Osteocyte (in vitro differentiated cells): Measurements from ENCODE around the gene RPS15. TPM values are rescaled to one million over a fixed set of nuclear protein-coding genes. Genes with fewer than 3 reads are reported as not detected.

ENCODE experiments used
- DNase-seq: peaks from one replicate; pipeline ENCODE4 v3.0.0; 2021; ENCODE audit warnings: mixed read lengths; ENCODE audit not compliant: unreplicated experiment; ENCODE audit errors: extremely low spot score
- H3K27ac Mint-ChIP-seq: one replicate; pipeline ENCODE4 v1.8.0; 2021; ENCODE audit warnings: mild to moderate bottlenecking, mixed read lengths; ENCODE audit not compliant: unreplicated experiment
- H3K27me3 Mint-ChIP-seq: one replicate; pipeline ENCODE4 v1.8.0; 2021; ENCODE audit warnings: mixed read lengths; ENCODE audit not compliant: unreplicated experiment
- H3K36me3 Mint-ChIP-seq: one replicate; pipeline ENCODE4 v1.8.0; 2021; ENCODE audit warnings: mixed read lengths; ENCODE audit not compliant: unreplicated experiment
- H3K4me1 Mint-ChIP-seq: one replicate; pipeline ENCODE4 v1.8.0; 2021; ENCODE audit warnings: mixed read lengths; ENCODE audit not compliant: unreplicated experiment
- H3K4me3 Mint-ChIP-seq: one replicate; pipeline ENCODE4 v1.8.0; 2021; ENCODE audit warnings: mild to moderate bottlenecking, moderate library complexity, mixed read lengths; ENCODE audit not compliant: unreplicated experiment
- H3K9me3 Mint-ChIP-seq: one replicate; pipeline ENCODE4 v1.8.0; 2021; ENCODE audit warnings: mixed read lengths; ENCODE audit not compliant: unreplicated experiment
- total RNA-seq: library from RNA; stranded (reverse); gene quantifications from 2 replicates; pipeline ENCODE4 v1.2.1, GENCODE V29; 2021
- TF ChIP-seq, protein P1 (sequence below): fragments of 200-600 bp; sonication (generic); IDR thresholded peaks from 2 replicates; pipeline ENCODE4 v1.5.0; 2021; ENCODE audit warnings: antibody characterized with exemption, mild to moderate bottlenecking, moderate library complexity

The RPS15 gene
- total RNA-seq, 1 donor from 2014 or later: 932 TPM

DNA sequence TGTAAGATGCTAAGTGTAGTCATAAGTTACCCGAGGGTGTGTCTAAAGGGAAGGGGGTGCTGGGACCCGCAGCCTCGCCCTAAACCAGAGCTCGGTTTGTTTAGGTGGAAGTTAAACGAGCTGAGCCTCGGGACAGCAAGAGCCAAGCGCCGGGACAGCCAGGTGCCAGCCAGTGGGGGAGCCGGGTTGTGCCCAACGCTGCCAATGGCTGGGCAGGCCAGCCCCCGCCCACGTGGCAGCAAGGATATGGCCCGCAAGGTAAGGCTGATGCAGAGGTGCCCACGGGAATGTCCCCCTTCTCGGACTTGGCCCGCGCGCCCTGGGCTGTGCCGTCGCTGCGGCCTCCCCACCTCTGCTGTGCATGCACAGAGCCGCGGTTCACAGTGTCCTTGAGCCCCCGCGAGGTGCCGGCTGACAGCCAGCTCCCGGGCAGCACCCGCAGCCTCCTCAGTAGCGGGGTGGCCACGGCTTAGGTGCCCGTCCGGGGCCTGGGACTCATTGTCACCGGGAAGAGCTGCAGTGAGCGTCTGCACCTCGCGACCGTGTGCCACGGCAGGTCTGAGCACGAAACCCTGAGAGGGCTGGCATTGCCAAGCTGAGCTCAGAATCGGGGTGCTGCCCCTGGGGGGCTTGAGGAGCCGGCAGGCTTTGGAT, 9.3 kb upstream of the RPS15 start:
- H3K4me3 Mint-ChIP-seq: no peak overlapping the region
- no peak for DNase-seq
- no peaks in the 10 kb centered on the region for H3K27me3 Mint-ChIP-seq
- TF ChIP-seq, protein P1, sequence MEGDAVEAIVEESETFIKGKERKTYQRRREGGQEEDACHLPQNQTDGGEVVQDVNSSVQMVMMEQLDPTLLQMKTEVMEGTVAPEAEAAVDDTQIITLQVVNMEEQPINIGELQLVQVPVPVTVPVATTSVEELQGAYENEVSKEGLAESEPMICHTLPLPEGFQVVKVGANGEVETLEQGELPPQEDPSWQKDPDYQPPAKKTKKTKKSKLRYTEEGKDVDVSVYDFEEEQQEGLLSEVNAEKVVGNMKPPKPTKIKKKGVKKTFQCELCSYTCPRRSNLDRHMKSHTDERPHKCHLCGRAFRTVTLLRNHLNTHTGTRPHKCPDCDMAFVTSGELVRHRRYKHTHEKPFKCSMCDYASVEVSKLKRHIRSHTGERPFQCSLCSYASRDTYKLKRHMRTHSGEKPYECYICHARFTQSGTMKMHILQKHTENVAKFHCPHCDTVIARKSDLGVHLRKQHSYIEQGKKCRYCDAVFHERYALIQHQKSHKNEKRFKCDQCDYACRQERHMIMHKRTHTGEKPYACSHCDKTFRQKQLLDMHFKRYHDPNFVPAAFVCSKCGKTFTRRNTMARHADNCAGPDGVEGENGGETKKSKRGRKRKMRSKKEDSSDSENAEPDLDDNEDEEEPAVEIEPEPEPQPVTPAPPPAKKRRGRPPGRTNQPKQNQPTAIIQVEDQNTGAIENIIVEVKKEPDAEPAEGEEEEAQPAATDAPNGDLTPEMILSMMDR: no peak
- H3K27ac Mint-ChIP-seq: no peak overlapping the region
- no peaks in the 10 kb centered on the region for H3K9me3 Mint-ChIP-seq
- peaks cover 11% of the 10 kb centered on the region for H3K36me3 Mint-ChIP-seq
- H3K4me1 Mint-ChIP-seq: no peaks in the 10 kb centered on the region

DNA sequence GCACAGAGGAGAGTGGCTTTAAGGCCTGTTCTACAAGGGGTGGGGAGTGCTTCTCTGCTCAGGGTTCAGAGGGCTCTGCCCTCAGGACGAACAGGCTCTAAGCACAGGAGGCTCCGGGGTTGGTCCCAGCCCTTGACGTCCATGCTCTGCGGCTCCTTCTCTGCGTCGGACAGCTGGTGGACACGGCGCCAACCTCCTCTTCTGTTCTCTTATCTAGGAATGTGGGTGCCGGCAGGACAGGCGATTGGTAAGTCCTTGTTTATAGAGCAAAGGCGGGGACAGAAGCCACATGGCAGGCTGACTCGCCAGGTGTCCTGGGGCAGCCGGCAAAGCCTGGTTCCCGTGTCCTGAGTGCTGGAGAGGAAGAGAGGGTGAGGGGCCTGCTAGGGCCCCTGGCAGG, 8.4 kb upstream of the RPS15 start:
- TF ChIP-seq, protein P1: no peak
- Mint-ChIP-seq H3K27me3 (no peaks in the 10 kb centered on the region), H3K9me3 (no peaks in the 10 kb centered on the region), H3K36me3 (peaks cover 9% of the 10 kb centered on the region), H3K27ac (no peak overlapping the region), H3K4me3 (no peak overlapping the region), H3K4me1 (no peaks in the 10 kb centered on the region)
- no peak for DNase-seq

DNA sequence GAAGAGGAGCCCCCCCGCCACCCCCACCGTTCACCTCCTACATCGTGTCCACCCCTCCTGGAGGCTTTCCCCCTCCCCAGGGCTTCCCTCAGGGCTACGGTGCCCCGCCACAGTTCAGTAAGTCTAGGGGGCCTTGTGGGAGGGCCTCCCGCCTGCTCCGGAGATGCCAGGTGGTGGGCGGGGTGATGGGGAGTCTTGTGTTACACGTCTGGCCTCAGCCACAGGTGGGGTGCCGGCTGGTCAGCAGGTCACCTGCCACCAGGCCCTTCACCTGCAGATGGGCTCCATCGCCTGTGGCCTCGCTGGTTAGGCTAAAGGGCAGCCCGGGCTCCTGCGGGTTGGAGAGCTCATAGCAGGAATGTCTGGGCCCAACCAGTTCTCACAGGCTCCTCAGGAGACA, 8.0 kb upstream of the RPS15 start:
- H3K4me3 Mint-ChIP-seq: no peak overlapping the region
- TF ChIP-seq, protein P1: no peak
- no peak for DNase-seq
- no peak overlapping the region for H3K27ac Mint-ChIP-seq
- no peaks in the 10 kb centered on the region for H3K4me1 Mint-ChIP-seq
- H3K9me3 Mint-ChIP-seq: no peaks in the 10 kb centered on the region
- H3K27me3 Mint-ChIP-seq: no peaks in the 10 kb centered on the region
- peaks cover 6% of the 10 kb centered on the region for H3K36me3 Mint-ChIP-seq

DNA sequence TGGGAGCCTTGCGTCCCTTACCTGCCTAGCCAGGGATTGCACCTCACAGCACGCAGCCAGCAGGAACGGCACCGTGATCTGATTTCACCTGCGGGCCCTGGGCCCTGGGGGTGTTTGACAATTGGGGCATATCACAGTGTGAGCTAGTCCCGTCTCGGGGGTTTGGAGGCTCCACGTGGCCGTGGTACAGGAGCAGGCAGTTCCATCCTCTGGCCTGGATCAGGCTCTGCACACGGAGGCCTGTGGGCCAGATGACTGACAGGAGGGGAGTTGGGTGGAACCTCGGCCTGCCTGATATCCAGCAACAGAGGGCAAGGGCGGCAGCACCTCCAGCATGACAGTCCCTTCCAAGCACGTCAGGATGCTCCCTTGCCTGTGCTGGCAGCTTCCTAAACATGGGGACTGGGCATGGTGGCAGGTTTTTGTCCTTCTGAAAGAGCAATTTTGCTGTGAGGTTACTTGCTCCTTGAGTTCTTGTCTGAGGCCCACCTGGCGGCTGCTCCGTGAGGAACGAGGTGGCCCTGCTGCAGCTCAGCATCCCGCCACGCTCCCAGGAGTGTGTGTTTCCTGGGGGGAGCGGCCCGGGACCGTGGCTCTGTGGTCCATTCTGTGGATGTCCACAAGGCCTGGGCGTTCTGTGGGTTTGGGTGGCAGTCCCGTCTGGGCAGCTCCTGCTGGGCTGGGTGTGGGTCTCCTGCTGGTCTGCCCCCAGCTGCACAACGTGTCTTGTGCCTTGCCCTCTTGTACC, 6.3 kb upstream of the RPS15 start:
- no peak for DNase-seq
- Mint-ChIP-seq H3K4me3 (no peak overlapping the region), H3K27me3 (no peaks in the 10 kb centered on the region), H3K4me1 (no peaks in the 10 kb centered on the region), H3K9me3 (no peaks in the 10 kb centered on the region), H3K27ac (no peak overlapping the region), H3K36me3 (peaks cover 6% of the 10 kb centered on the region)
- TF ChIP-seq, protein P1: no peak

DNA sequence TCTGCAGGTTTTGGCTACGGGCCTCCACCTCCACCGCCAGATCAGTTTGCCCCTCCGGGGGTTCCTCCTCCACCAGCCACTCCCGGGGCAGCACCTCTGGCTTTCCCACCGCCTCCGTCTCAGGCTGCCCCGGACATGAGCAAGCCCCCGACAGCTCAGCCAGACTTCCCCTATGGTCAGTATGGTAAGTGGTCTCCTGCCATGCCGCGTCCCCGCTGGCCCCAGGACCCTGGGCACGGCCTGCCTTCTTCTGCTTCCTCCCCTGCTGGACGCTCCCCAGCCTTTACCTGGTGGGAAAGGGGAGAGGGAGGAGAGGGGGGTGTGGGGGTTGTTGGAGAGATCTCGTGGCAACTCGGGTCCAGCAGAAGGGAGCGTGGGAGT, 5.7 kb upstream of the RPS15 start:
- no peak overlapping the region for H3K4me3 Mint-ChIP-seq
- DNase-seq: no peak
- no peaks in the 10 kb centered on the region for H3K9me3 Mint-ChIP-seq
- H3K27ac Mint-ChIP-seq: no peak overlapping the region
- H3K36me3 Mint-ChIP-seq: peaks cover 6% of the 10 kb centered on the region
- no peaks in the 10 kb centered on the region for H3K27me3 Mint-ChIP-seq
- no peaks in the 10 kb centered on the region for H3K4me1 Mint-ChIP-seq
- TF ChIP-seq, protein P1: no peak
